Panc1 (cell line): ENCODE measurements around the gene SLC17A2. TPM values are rescaled to one million over a fixed set of nuclear protein-coding genes. Genes with fewer than 3 reads are reported as not detected.

ENCODE experiments used
- ATAC-seq: fragments of 200-7000 bp; cut with Tn5 transposase; 2 replicates; pipeline ENCODE4 v1.9.1; 2020; ENCODE audit warnings: mild to moderate bottlenecking, moderate library complexity
- BruUV-seq: library from RNA; stranded (reverse); fragments of 400-500 nt; replicated peaks from 2 replicates; lab custom pipeline; 2021; lab: Mats Ljungman, UMichigan
- CTCF ChIA-PET: fragments of 300-600 bp; sonication (Branson Sonifier 250); formaldehyde crosslinking; loops from one replicate; lab custom pipeline; 2022; ENCODE audit warnings: antibody characterized with exemption; lab: Charles Lee
- POLR2A ChIA-PET: fragments of 300-600 bp; sonication (Branson Sonifier 250); formaldehyde crosslinking; loops from one replicate; lab custom pipeline; 2022; ENCODE audit warnings: antibody characterized with exemption; lab: Charles Lee
- DNase-seq: peaks from one replicate; pipeline ENCODE4 v3.0.0-alpha.2; 2010; ENCODE audit warnings: low read depth, low spot score
- H3K27ac ChIP-seq: 2 replicates; pipeline ENCODE4 v1.5.1; 2011; ENCODE audit warnings: mild to moderate bottlenecking, low read length, inconsistent platforms
- H3K27me3 ChIP-seq: fragments of 200-500 bp; sonication (Bioruptor generic); 2 replicates; pipeline ENCODE4 v1.6.0; 2014; ENCODE audit warnings: low read length, inconsistent platforms; ENCODE audit not compliant: control insufficient read depth, insufficient read depth
- H3K36me3 ChIP-seq: fragments of 200-500 bp; sonication (Bioruptor generic); 2 replicates; pipeline ENCODE4 v1.5.1; 2014; ENCODE audit warnings: inconsistent platforms, mild to moderate bottlenecking, low read length, moderate library complexity; ENCODE audit not compliant: control insufficient read depth, insufficient read depth
- H3K4me1 ChIP-seq: 2 replicates; pipeline ENCODE4 v1.5.1; 2011; ENCODE audit warnings: inconsistent platforms, mild to moderate bottlenecking, low read length, moderate library complexity; ENCODE audit not compliant: control insufficient read depth, insufficient read depth
- H3K4me3 ChIP-seq, 2 experiments: 2 replicates each; pipeline ENCODE4 v1.5.1; 2011 to 2012; ENCODE audit warnings: low read depth in 2 of 2, low read length in 2 of 2, mild to moderate bottlenecking in 2 of 2, inconsistent platforms in 1 of 2, moderate library complexity in 1 of 2
- H3K9me3 ChIP-seq: fragments of 200-500 bp; sonication (Bioruptor generic); 2 replicates; pipeline ENCODE4 v1.5.1; 2014; ENCODE audit warnings: low read depth, mild to moderate bottlenecking, inconsistent platforms, low read length, moderate library complexity; ENCODE audit not compliant: control insufficient read depth, insufficient read depth
- CTCF ChIP-seq: fragments of 450-650 bp; IDR thresholded peaks from 2 replicates; pipeline ENCODE4 v1.5.1; 2017; ENCODE audit warnings: mild to moderate bottlenecking
- POLR2AphosphoS5 ChIP-seq: IDR thresholded peaks from 2 replicates; pipeline ENCODE4 v1.6.1; 2012; ENCODE audit warnings: mild to moderate bottlenecking, low read depth, low read length, moderate library complexity
- REST ChIP-seq, 2 experiments: IDR thresholded peaks; 2 replicates each; pipeline ENCODE4 v1.6.1; 2011 to 2012; ENCODE audit warnings: low read depth in 2 of 2, control low read depth in 1 of 2, low read length in 1 of 2, mild to moderate bottlenecking in 1 of 2, moderate library complexity in 1 of 2; ENCODE audit not compliant: insufficient read depth in 1 of 2
- SIN3A ChIP-seq: IDR thresholded peaks from 2 replicates; pipeline ENCODE4 v1.6.1; 2012; ENCODE audit warnings: low read depth, mild to moderate bottlenecking, low read length, moderate library complexity, borderline replicate concordance; ENCODE audit not compliant: insufficient read depth
- TCF7L2 ChIP-seq: IDR thresholded peaks from 2 replicates; pipeline ENCODE4 v1.6.1; 2011; ENCODE audit warnings: mild to moderate bottlenecking, low read depth, low read length, inconsistent platforms
- in situ Hi-C: cut with HindIII; loops from 2 replicates; pipeline ENCODE4 v1.10.0; 2016; ENCODE audit warnings: low sequenced_read_pairs, low pct_unique_long_range_greater_than_20kb
- intact Hi-C: fragments of 100-400 bp; cut with micrococcal nuclease; formaldehyde crosslinking; loops from one replicate; pipeline ENCODE4 v1.10.0; 2022; ENCODE audit not compliant: unreplicated experiment
- total RNA-seq: library from RNA; stranded (reverse); gene quantifications from one replicate; pipeline ENCODE4 v1.2.1, GENCODE V29; 2021; ENCODE audit not compliant: unreplicated experiment

The SLC17A2 gene
- total RNA-seq, 1 experiment from 2014 or later = not detected

GRCh38 chr6:25907475-25908014 is 22.9 kb downstream of the SLC17A2 start:
- TF ChIP-seq POLR2AphosphoS5 (no peak), REST (IDR thresholded peaks at IDR 0.05; ENCODE audit: insufficient read depth in 1 of 2, low read depth in 2 of 2, low read length in 1 of 2) (no peak), TCF7L2 (no peak), SIN3A (no peak), CTCF (no peak)
- CTCF ChIA-PET = no interaction called here
- no peak for ATAC-seq
- in situ Hi-C loops = no loop called here
- intact Hi-C loops = no loop called here
- no peaks in the 10 kb centered on the region for H3K9me3 ChIP-seq
- H3K4me1 ChIP-seq = no peaks in the 10 kb centered on the region
- no peak for DNase-seq
- POLR2A ChIA-PET = no interaction called here
- H3K27ac ChIP-seq = no peak overlapping the region
- H3K27me3 ChIP-seq = peaks cover 2% of the 10 kb centered on the region
- H3K36me3 ChIP-seq = no peaks in the 10 kb centered on the region
- BruUV-seq = no TSS peak
- H3K4me3 ChIP-seq = no peak overlapping the region

- Histone ChIP-seq H3K36me3 (no peaks in the 10 kb centered on the region), H3K4me1 (no peaks in the 10 kb centered on the region), H3K27ac (no peak overlapping the region), H3K27me3 (no peaks in the 10 kb centered on the region; the same call in 1 of the 2 replicates), H3K4me3 (no peak overlapping the region), H3K9me3 (no peaks in the 10 kb centered on the region)
- ChIA-PET CTCF (no interaction called here), POLR2A (no interaction called here)
- in situ Hi-C loops = no loop called here
- BruUV-seq = no TSS peak
- intact Hi-C loops = no loop called here
- ATAC-seq = no peak
- no peak for DNase-seq
- no peak for TF ChIP-seq SIN3A
Observed at GRCh38 chr6:25903467-25904099, 26.9 kb downstream of the SLC17A2 start.

DNA sequence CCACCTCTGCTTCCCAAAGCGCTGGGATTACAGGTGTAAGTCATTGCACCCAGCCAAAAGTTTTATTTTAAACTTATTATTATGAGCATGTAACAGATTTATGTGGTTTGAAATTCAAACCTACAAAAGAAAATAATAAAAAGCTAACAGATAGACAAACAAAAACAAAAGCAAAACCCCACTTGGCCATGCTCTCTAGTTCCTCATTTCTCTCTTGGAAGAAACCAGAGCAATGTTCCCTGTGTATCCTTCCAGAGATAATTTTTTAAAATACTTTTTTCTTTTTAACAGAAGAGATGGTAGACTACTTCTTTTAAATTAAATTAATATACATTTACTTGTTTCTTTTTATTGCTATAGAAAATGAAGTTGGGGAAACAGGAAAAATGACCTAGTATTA is 28.4 kb downstream of the SLC17A2 start:
- H3K9me3 ChIP-seq = no peaks in the 10 kb centered on the region
- no peaks in the 10 kb centered on the region for H3K27me3 ChIP-seq
- ChIA-PET CTCF (interaction anchor here (0.6 kb wide), 1 partner anchor 12 kb away, joined by 5 read pairs; no protein-coding TSS in a partner anchor), POLR2A (no interaction called here)
- ATAC-seq (no peak), DNase-seq (no peak)
- no peak for TF ChIP-seq SIN3A
- TF ChIP-seq REST (IDR thresholded peaks at IDR 0.05; ENCODE audit: insufficient read depth in 1 of 2, low read depth in 2 of 2, low read length in 1 of 2) = no peak
- TF ChIP-seq CTCF = no peak
- TF ChIP-seq POLR2AphosphoS5 = no peak
- TF ChIP-seq TCF7L2 = no peak
- BruUV-seq = no TSS peak
- no peaks in the 10 kb centered on the region for H3K4me1 ChIP-seq
- intact Hi-C loops (no loop called here), in situ Hi-C loops (no loop called here)
- H3K36me3 ChIP-seq = no peaks in the 10 kb centered on the region
- H3K27ac ChIP-seq = no peak overlapping the region
- H3K4me3 ChIP-seq = no peak overlapping the region
